GM18861 (cell line): Measurements from ENCODE around the gene CYP8B1.

Source experiments
- ATAC-seq: cut with Tn5 transposase; IDR thresholded peaks from one replicate; pipeline ENCODE4 v1.9.1; 2021; ENCODE audit not compliant: unreplicated experiment

Gene CYP8B1, protein sequence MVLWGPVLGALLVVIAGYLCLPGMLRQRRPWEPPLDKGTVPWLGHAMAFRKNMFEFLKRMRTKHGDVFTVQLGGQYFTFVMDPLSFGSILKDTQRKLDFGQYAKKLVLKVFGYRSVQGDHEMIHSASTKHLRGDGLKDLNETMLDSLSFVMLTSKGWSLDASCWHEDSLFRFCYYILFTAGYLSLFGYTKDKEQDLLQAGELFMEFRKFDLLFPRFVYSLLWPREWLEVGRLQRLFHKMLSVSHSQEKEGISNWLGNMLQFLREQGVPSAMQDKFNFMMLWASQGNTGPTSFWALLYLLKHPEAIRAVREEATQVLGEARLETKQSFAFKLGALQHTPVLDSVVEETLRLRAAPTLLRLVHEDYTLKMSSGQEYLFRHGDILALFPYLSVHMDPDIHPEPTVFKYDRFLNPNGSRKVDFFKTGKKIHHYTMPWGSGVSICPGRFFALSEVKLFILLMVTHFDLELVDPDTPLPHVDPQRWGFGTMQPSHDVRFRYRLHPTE

DNA sequence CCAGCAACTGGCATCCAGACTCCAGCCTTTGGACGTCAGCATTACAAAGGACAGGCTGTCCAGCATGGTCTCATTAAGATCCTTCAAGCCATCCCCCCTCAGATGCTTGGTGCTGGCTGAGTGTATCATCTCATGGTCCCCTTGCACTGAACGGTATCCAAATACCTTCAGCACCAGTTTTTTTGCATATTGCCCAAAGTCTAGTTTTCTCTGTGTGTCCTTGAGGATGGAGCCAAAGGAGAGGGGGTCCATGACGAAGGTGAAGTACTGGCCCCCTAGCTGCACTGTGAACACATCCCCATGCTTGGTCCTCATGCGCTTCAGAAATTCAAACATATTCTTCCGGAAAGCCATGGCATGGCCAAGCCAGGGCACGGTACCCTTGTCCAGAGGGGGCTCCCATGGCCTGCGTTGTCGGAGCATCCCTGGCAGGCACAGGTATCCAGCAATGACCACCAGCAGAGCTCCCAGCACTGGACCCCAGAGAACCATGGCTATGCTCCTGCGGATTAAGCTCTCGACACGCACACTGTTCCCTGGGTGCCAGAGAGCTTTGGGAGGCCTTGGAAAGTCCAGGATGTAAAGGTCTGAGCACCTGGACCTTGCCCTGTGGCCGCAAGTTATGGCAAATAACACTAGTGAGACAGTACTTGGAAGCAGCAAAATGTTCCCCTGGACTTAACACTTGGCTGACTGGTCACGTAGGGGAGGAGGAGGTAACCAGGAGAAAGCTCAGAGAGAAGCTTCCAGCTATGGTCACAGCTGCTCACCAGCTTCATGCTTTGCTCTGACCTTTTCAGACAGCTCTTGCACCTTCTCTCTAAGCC is at the start of gene CYP8B1:
Gene CYP8B1, minus strand, starts transcription at position 555 of the 827 bp plus-strand sequence. Its CDS starts 63 bp downstream, at position 492.
- no peak for ATAC-seq

DNA sequence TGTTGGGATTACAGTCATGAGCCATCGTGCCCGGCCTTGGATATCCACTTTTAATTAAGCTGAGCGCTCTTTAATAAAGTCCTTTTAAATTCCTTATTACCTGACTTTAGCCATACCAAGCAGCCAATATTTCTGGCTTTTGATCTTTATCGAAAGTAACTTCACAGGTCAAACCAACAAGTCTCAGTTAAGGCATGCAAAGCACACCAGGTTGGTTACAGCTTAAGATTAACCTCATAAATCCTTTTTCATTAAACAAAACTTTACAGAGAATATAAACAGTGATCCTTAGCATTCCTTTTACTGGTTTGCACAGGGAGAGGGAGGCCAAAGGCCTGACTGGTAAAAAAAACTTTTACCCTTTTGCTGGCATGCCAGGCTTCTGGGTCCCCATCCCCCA is 47.9 kb upstream of the CYP8B1 start:
- ATAC-seq = no peak

DNA sequence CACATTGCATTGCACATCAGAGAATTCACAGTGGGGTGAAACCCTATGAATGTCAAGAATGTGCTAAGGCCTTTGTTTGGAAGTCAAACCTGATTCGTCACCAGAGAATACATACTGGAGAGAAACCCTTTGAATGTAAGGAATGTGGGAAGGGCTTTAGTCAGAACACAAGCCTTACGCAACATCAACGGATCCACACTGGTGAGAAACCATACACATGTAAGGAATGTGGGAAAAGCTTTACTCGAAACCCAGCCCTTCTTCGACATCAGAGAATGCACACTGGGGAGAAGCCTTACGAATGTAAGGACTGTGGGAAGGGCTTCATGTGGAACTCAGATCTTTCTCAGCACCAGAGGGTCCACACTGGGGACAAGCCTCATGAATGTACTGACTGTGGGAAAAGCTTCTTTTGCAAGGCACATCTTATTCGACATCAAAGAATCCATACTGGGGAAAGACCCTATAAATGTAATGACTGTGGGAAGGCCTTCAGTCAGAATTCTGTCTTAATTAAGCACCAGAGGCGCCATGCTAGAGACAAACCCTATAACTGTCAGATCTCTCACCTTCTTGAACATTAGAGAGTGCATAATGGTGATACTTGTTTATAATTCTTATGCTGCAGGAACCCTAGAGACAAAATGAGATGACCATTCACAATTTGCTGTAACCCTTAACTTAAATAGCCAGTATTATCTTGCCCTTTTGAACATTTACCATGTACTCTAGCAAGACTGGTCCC is 39.3 kb upstream of the CYP8B1 start:
- no peak for ATAC-seq

DNA sequence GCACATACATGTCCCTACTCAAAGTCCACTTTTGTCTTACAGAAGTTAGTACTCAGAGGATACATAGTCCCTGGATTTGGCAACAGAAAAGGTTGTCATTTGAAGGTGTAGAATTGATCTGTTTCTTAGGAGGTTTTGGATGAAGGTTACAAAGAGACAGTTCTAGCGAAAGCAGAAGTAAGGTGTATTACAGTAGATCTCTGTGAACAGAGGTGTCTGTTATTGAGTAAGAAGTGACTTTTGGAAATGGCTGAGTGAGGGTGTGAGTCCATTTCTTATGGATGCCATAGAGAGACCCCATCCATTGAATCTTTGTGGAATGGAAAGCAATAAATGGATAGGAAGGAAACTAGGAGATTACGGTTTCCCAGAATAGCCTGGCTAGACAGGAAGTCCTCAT is 35.9 kb upstream of the CYP8B1 start:
- ATAC-seq = no peak

DNA sequence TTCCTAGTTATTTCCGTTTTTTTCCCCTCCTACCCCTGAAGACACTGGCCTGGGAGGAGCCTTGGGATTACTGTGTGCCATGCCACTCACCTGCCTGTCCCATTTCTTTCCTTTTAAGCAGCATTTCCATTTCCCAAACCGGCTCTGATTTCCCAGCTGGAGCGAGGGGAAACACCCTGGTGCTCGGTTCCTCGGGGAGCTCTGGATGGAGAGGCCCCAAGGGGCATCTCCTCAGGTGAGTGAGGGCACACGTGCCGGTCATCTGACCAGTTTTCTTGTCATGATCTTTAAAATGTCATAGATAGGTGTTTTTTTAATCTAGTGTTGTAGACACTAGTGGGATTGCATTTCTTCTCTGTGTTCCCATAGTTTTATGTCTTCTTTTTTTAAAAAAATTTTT is 33.0 kb upstream of the CYP8B1 start:
- no peak for ATAC-seq

DNA sequence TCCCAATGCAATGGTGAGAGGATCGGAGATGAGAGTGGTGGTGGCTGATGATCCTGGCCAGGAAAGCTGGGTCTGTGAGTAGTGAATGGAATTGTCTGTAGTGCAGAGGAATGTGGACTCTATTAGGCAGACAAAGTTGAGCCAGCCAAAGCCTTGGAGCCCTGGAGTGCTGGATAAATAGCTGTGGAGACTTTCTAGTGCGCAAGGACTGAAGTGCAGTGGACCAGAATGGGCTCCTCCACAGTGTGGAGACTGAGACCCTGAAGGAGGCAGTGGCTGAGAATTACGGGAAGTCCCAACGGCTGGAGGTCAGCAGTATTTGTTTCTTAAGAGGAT is 31.1 kb upstream of the CYP8B1 start:
- ATAC-seq = no peak

DNA sequence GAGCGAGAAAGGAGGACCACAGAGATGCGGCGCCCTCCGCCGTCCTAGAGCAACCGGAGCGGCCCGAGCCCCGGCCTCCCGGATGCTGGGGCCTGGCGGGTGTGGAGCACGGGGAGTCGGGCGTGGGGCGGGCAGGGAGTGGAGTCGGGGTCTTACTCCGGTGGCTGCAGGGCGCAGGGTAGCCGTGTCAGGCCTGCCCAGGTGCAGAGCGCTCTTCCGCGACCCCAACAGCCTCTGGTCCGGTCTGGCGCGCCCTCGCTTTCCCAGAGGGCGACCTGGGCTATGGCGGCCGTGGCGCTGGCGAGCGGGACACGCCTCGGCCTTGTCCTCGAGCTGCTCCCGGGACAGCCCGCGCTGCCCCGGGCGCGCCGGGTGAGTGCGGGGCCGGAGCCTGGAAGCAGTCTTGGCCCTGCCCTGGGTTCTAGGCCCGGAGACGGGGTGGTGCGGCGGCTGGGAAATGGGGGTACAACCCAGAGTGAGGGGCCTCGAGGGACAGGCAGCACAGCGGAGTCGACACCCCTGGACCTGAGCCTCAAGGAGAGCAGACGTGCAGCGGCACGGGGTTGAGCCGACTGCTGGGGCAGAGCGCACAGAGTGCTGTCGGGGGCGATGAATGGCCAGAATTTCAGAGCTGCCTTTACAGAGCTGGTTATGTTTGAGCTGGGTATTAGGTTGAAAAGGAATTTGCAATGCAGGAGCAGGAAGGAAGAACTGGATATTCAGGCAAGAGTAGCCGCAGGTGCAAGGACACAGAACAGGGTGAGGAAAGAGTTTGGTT is 30.6 kb upstream of the CYP8B1 start, which contains the start of gene ZNF662:
Gene ZNF662, plus strand, starts transcription at position 73 of the 778 bp plus-strand sequence. CDS start 1,973 bp downstream, outside the sequence.
- ATAC-seq = no peak

DNA sequence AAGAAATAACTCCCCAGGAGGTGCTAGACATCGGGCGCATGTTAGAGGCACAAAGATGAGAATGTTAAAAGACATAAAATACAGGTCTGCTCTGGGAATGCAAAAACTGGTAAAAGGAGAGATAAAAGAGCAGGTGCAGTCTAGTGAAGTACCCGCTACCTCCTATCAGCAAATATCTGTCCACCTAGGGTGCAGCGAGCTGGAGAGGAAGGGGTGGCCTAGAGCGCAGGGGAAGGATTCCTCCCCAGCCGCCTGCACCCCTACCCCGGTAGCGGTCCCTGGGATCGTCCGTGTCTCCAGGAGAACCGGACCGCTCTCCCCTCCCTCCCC is 30.0 kb upstream of the CYP8B1 start:
- no peak for ATAC-seq

DNA sequence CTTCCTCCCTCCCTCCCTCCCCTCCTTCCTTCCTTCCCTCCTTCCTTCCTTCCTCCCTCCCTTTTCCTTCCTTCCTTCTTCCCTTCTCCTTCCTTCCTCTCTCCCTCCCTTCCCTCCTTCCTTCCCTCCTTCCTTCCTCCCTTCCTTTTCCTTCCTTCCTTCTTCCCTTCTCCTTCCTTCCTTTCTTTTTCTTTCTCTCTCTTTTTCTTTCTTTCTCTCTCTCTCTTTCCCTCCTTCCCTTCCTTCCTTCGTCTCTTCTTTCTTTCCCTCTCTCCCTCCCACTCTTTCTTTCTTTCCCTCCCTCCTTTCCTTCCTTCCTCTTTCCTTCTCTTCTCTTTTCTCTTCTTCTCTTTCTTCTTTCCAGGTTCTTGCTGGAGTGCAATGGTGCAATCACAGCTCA is 28.4 kb upstream of the CYP8B1 start:
- no peak for ATAC-seq

DNA sequence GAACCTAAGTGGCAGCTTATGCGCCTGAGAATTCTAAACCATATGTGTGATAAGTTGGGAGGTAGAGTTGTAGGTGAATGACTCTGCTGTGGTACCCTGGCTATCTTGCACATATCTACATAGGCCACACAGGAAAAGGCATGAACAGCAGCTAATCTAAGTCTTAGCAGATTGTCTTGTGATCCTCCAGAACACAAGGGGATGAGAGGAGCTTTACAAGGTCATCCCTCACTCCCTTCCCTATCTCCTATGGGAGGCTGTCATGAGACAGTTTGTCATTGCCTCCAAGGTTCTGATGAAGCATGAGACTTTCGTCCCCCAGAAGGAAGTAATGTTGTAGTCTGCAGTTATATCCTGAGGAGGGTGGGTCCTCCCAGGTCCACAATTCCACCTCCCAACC is 26.6 kb upstream of the CYP8B1 start:
- no peak for ATAC-seq

DNA sequence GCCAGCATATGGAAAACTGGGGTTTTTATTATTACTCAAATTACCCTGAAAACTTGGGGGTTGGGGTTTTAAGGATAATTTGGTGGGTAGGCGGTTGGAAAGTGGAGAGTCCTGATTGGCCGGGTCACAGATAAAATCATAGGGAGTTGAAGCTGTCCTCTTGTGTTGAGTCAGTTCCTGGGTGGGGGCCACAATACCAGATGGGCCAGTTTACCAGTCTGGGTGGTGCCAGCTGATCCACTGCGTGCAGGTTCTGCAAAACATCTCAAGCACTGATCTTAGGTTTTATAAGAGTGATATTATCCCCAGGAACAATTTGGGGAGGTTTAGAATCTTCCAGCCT is 25.4 kb upstream of the CYP8B1 start:
- ATAC-seq = no peak

DNA sequence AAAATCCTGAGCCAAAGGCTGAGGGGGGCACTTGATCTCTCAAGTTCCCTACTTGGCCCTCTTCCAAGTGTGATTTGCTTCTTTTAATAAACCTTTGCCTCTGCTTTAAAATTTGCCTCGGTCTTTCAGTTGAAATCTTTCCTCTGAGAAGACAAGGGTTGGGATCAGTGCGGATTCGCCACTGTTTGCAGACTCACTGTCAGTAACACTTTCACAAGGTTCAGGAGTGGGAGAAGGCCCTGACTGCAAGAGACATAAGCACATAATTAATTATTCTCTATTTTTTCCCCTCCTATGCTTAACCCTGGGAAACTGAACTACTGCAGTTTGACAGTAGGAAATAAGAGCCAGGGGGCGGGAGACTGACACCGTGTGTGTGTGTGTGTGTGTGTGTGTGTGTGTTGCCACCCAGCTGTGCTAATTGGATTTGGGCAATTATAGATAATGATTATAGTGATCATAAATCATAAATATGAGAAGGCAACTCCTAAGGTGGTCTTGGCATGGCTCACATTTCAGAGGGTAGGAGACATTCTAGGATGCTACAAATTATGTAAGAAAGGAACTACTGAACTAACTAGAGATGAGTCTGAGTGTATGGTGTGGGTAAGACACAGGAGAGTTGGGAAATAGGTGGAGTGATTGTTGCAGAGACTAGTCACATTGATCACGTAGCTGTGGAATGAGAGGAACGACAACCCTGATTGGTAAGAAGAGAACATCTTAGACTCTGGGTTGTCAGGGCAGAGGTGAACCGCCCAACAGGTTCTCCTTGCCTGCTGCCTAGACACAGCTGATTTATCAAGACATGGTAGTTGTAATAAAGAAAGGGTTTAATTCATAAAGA is 24.8 kb upstream of the CYP8B1 start:
- ATAC-seq = no peak

DNA sequence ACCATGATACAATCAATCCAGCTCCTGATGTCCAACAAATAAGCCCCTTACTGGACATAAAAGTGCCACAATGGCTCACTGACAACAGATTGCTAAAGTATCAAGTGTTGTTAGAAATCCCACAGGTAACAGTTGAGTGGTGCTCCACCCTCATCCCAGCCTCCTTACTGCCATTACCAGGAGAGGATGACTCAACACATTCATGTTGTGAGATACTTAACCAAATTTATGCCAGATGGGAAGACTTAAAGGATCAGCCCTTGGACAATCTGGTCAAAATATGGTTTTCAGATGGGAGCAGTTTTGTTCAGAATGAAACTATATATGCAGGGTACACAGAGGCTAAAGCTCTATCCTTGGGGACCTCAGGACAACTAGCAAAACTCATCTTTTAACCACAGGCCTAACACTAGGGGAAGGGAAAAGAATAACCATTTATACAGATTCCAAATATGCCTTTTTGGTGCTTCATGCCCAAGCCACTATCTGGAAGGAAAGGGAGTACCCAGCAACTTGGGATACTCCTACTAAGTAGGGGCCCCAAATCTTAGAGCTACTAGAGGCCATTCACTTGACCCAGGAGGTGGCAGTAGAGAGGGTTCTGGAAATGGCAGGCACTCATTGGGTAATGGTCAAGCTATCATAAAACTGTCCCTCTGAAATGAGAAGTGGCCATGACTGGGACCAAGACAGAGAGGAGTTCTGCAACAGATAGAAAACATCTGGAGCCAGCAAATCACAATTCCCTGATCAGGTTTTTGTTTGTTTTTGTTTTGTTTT is 23.4 kb upstream of the CYP8B1 start:
- no peak for ATAC-seq

DNA sequence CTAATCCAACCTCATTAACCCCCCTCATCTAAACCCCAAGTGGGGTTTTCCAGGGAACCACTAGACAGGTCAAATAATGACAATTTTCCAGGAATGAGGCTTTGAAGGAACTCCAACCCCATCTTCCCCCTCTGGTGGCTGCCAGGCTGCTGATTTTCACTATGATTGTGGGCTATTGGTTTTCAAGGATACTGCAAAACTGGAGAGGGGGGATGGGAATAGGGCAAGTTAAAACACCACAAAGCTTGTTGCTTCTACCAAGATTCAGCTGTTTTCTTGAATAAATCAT is 19.8 kb upstream of the CYP8B1 start:
- no peak for ATAC-seq

DNA sequence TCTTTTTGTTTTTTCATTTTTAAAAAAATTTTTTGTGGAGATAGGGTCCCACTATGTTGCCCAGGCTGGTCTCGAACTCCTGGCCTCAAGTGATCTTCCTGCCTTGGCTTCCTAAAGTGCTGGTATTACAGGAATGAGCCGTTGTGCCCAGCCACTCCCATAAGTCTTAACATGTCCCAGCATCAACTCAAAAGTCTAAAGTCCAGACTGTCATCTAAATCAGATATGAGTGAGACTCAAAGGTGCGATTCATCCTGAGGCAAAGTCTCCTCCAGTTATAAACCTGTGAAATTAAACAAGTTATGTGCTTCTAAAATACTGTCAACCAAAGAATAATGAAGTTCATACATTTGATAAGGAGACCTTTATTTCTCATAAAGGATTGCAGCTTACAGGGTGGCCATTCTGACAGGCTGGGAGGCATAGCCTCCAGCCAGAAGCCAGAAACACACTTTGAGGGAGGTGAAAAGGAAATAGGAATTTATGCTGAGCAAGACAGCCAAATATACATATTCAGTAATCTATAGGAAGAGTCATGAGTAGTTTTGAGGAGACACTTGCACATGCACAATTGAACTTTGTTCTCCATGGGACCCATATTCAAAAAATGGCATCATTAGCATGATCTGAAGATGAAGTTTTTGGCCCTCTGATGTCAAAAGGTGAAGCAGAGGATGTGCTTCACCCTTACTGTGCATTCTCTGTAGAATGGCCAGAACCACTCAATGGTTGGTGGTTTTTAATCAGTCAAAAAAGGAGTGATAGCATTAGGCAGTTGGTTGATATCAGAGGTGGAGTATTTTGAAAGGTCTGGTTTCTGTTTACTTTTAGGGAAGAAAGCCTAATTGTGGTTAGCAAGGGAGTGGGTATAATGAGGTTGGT is 19.3 kb upstream of the CYP8B1 start:
- ATAC-seq = no peak

DNA sequence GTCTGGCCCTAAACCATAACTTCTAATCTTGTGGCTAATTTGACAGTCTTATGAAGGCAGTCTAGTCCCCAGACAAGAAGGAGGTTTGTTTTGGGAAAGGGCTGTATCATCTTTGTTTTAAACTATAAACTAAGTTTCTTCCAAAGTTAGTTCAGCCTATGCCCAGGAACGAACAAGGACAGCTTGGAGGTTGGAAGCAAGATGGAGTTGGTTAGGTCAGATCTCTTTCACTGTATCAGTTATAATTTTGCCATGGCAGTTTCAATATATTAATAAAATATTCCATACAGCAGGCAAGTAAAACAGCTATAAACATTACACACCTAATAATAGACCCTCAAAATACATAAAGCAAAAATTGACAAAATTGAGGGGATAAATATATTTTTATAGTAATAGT is 17.1 kb upstream of the CYP8B1 start:
- no peak for ATAC-seq

DNA sequence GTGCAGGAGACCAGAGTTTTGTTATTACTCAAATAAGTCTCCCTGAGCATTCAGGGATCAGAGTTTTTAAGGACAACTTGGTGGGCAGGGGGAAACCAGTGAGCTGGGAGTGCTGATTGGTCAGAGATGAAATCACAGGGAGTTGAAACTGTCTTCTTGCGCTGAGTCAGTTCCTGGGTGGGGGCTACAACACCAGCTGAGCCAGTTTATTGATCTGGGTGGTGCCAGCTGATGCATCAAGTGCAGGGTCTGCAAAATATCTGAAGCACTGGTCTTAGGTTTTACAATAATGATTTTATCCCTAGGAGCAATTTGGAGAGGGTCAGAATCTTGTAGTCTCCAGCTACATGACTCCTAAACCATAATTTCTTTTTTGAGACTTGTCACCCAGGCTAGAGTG is 16.5 kb upstream of the CYP8B1 start:
- ATAC-seq = no peak

DNA sequence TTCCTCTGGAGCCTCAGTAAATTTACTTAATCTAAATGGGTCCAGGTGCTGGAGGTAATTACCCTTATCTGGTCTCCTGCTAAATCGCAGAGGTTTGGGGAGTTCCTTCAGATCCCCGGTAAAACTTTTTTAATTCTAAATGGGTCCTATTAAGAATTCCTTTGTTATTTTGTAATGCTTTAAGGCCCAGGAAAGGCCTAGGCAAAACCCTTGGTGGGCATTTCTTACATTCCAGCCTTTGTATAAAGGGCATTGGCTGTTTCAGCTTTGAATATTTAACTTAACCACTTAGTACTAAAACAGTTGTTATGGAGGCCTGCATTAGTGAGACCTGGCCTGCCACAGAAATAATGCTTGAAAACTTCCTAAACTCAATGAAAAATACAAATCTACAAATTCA is 15.4 kb upstream of the CYP8B1 start:
- no peak for ATAC-seq
